HepG2 (cell line): ENCODE data around the gene AARSD1. TPM values are rescaled to one million over a fixed set of nuclear protein-coding genes. Genes with fewer than 3 reads are reported as not detected.

Experiments used
- AFF4 ChIP-seq: sonication (generic); formaldehyde crosslinking; IDR thresholded peaks from 2 replicates; pipeline ENCODE4 v1.4.0; 2020; ENCODE audit warnings: missing genetic modification reagents
- ARID5B ChIP-seq: IDR thresholded peaks from 2 replicates; pipeline ENCODE4 v1.4.0; 2020; ENCODE audit warnings: mild to moderate bottlenecking, missing genetic modification reagents
- ATF1 ChIP-seq: IDR thresholded peaks from 2 replicates; pipeline ENCODE4 v1.6.1; 2016; ENCODE audit warnings: mild to moderate bottlenecking, control low read depth
- BCLAF1 ChIP-seq: fragments of 450-650 bp; IDR thresholded peaks from 2 replicates; pipeline ENCODE4 v1.6.1; 2017; ENCODE audit warnings: mild to moderate bottlenecking
- DRAP1 ChIP-seq: IDR thresholded peaks from 2 replicates; pipeline ENCODE4 v1.6.1; 2016; ENCODE audit warnings: missing genetic modification reagents, missing compliant biosample characterization
- GATAD2A ChIP-seq: IDR thresholded peaks from 2 replicates; pipeline ENCODE4 v1.6.1; 2016
- KDM6A ChIP-seq: IDR thresholded peaks from 2 replicates; pipeline ENCODE4 v1.6.1; 2016; ENCODE audit warnings: low read depth
- SMARCC2 ChIP-seq: fragments of 450-650 bp; IDR thresholded peaks from 2 replicates; pipeline ENCODE4 v1.6.1; 2017; ENCODE audit warnings: antibody characterized with exemption, mild to moderate bottlenecking
- SMC3 ChIP-seq: IDR thresholded peaks from 2 replicates; pipeline ENCODE4 v1.6.1; 2011; ENCODE audit warnings: low read length, improper control_type of control experiment
- STAG1 ChIP-seq: sonication (generic); formaldehyde crosslinking; IDR thresholded peaks from 2 replicates; pipeline ENCODE4 v1.4.0; 2020; ENCODE audit warnings: missing genetic modification reagents
- TCF7 ChIP-seq: sonication (generic); IDR thresholded peaks from 2 replicates; pipeline ENCODE4 v1.6.1; 2016; ENCODE audit warnings: antibody characterized with exemption, low read depth
- ZBTB7B ChIP-seq: sonication (generic); formaldehyde crosslinking; IDR thresholded peaks from 2 replicates; pipeline ENCODE4 v1.4.0; 2020; ENCODE audit warnings: missing genetic modification reagents
- ZNF24 ChIP-seq: fragments of 450-650 bp; IDR thresholded peaks from 2 replicates; pipeline ENCODE4 v1.6.1; 2017; ENCODE audit warnings: antibody characterized with exemption, mild to moderate bottlenecking
- polyA plus RNA-seq, 8 experiments: library from polyadenylated mRNA; depleted of rRNA in 3 of 8; stranded (reverse) in 7 of 8; unstranded in 1 of 8; fragments of >200 nt; fragmentation: Illumina TruSeq in 4 of 8; extraction: Trizol in 4 of 8; gene quantifications; 2 replicates each; pipeline versions ENCODE4 v1.2.1 to v1.2.3, GENCODE V29; 2011 to 2016; ENCODE audit warnings: low read depth in 4 of 8, missing spikeins in 1 of 8, mixed read lengths in 1 of 8; ENCODE audit not compliant: insufficient read depth in 1 of 8
- total RNA-seq, 5 experiments: library from RNA; depleted of rRNA; stranded (reverse); fragments of >200 nt; fragmentation: Illumina TruSeq; extraction: Trizol; gene quantifications; 2 replicates each; pipeline ENCODE4 v1.2.3, GENCODE V29; 2016; ENCODE audit warnings: low read depth in 1 of 5

The AARSD1 gene
- total and polyA plus RNA-seq, 2 of the 13 experiments (the other 11 are each of a cell fraction or from before 2014, with no cell fraction given) = 24.7 to 29.3 TPM

- TF ChIP-seq DRAP1 (peak; percentile 16; the same call in 1 of the 2 replicates), TCF7 (peak; percentile 48; the same call in 1 of the 2 replicates), SMC3 (no peak), BCLAF1 (no peak), ATF1 (peak; percentile 33; the same call in 1 of the 2 replicates), AFF4 (CRISPR knock-in tag) (no peak), ZBTB7B (CRISPR knock-in tag) (0 out of 2 replicates have a peak, but pooled peaks have one; percentile 29), STAG1 (peak; percentile 9; the same call in 1 of the 2 replicates), KDM6A (CRISPR knock-in tag) (peak; percentile 53), ZNF24 (0 out of 2 replicates have a peak, but pooled peaks have one; percentile 10), ARID5B (CRISPR knock-in tag) (peak; percentile 92), GATAD2A (CRISPR knock-in tag) (peak; percentile 89), SMARCC2 (0 out of 2 replicates have a peak, but pooled peaks have one; percentile 40)
Observed at GRCh38 chr17:42918902-42919521, 45.2 kb downstream of the AARSD1 start (continued).
